Keratinocyte (primary cell): ENCODE results near the gene NAP1L4. TPM values are rescaled to one million over a fixed set of nuclear protein-coding genes. Genes with fewer than 3 reads are reported as not detected.
A peak's percentile ranks its signal among the peaks of the same experiment; 100 is the strongest.

Source experiments
- DNase-seq: peaks from one replicate; pipeline ENCODE4 v3.0.0-alpha.2; 2011; ENCODE audit warnings: low read depth, missing footprints, low spot score
- FAIRE-seq: peaks from 2 replicates; lab custom pipeline; 2011; peaks lifted over from hg19 to GRCh38; lab: Jason Lieb, UNC
- H2AFZ ChIP-seq: 2 replicates; pipeline ENCODE4 v1.6.0; 2012; ENCODE audit warnings: low read length, control low read depth, inconsistent platforms; ENCODE audit not compliant: control insufficient read depth
- H3K27ac ChIP-seq: 2 replicates; pipeline ENCODE4 v1.5.1; 2011; ENCODE audit warnings: low read length; ENCODE audit not compliant: control insufficient read depth, insufficient read depth
- H3K27me3 ChIP-seq: 3 replicates; pipeline ENCODE4 v1.6.0; 2011; ENCODE audit warnings: low read length; ENCODE audit not compliant: control insufficient read depth, insufficient read depth; ENCODE audit errors: extremely low read depth
- H3K36me3 ChIP-seq, 2 experiments: 2 replicates in 1 of 2; 3 replicates in 1 of 2; pipeline ENCODE4 v1.5.1; 2011; ENCODE audit warnings: low read length in 2 of 2, mild to moderate bottlenecking in 1 of 2; ENCODE audit not compliant: control insufficient read depth in 2 of 2, insufficient read depth in 2 of 2; ENCODE audit errors: extremely low read depth in 1 of 2
- H3K4me1 ChIP-seq: 3 replicates; pipeline ENCODE4 v1.5.1; 2011; ENCODE audit warnings: low read length; ENCODE audit not compliant: control insufficient read depth, insufficient read depth; ENCODE audit errors: extremely low read depth
- H3K4me2 ChIP-seq: 3 replicates; pipeline ENCODE4 v1.6.0; 2011; ENCODE audit warnings: low read depth, low read length; ENCODE audit not compliant: control insufficient read depth, insufficient read depth; ENCODE audit errors: extremely low read depth
- H3K4me3 ChIP-seq, 3 experiments: fragments of 200-600 bp in 1 of 3; sonication (generic) in 1 of 3; 2 replicates in 2 of 3; 3 replicates in 1 of 3; pipeline ENCODE4 v1.5.1; 2011 to 2016; ENCODE audit warnings: low read length in 3 of 3, mild to moderate bottlenecking in 3 of 3, control low read depth in 2 of 3, inconsistent platforms in 1 of 3, low read depth in 1 of 3, mixed read lengths in 1 of 3, mixed run types in 1 of 3, moderate library complexity in 1 of 3; ENCODE audit not compliant: control insufficient read depth in 2 of 3, insufficient read depth in 2 of 3; ENCODE audit errors: extremely low read depth in 1 of 3
- H3K79me2 ChIP-seq: 2 replicates; pipeline ENCODE4 v1.6.0; 2012; ENCODE audit warnings: low read length; ENCODE audit not compliant: control insufficient read depth, insufficient read depth
- H3K9ac ChIP-seq: 3 replicates; pipeline ENCODE4 v1.6.0; 2011; ENCODE audit warnings: low read length; ENCODE audit not compliant: control insufficient read depth, insufficient read depth; ENCODE audit errors: extremely low read depth
- H3K9me1 ChIP-seq: 3 replicates; pipeline ENCODE4 v1.6.0; 2011; ENCODE audit warnings: low read length; ENCODE audit not compliant: control insufficient read depth, insufficient read depth; ENCODE audit errors: extremely low read depth
- H3K9me3 ChIP-seq: 2 replicates; pipeline ENCODE4 v1.5.1; 2012; ENCODE audit warnings: low read depth, low read length; ENCODE audit not compliant: control insufficient read depth
- H4K20me1 ChIP-seq: 3 replicates; pipeline ENCODE4 v1.6.0; 2011; ENCODE audit warnings: low read length; ENCODE audit not compliant: control insufficient read depth, insufficient read depth; ENCODE audit errors: extremely low read depth
- CTCF ChIP-seq, 3 experiments: IDR thresholded peaks in 1 of 3; conservative IDR thresholded peaks in 1 of 3; optimal IDR thresholded peaks in 1 of 3; 2 replicates in 2 of 3; 3 replicates in 1 of 3; pipeline versions ENCODE3 to v1.5.1; 2011; ENCODE audit warnings: low read length in 3 of 3, mild to moderate bottlenecking in 3 of 3, moderate library complexity in 2 of 3, control low read depth in 1 of 3, inconsistent platforms in 1 of 3; ENCODE audit not compliant: insufficient read depth in 2 of 3; ENCODE audit errors: extremely low read depth in 1 of 3
- EZH2 ChIP-seq: IDR thresholded peaks from one replicate; pipeline ENCODE4 v1.6.1; 2012; ENCODE audit warnings: inconsistent platforms, mild to moderate bottlenecking, low read length, moderate library complexity
- dilution Hi-C: fragments of 300-500 bp; cut with MboI; formaldehyde crosslinking; loops from one replicate; pipeline ENCODE4 v1.7.0; 2020; ENCODE audit warnings: low sequenced_read_pairs; ENCODE audit not compliant: extremely low pct_ligation_motif_present
- polyA plus RNA-seq, 5 experiments: library from polyadenylated mRNA; depleted of rRNA in 3 of 5; stranded (reverse) in 3 of 5; stranded (forward) in 1 of 5; unstranded in 1 of 5; fragments of >200 nt; gene quantifications; 1 replicate in 1 of 5; 2 replicates in 3 of 5; 3 replicates in 1 of 5; pipeline versions ENCODE4 v1.2.1 to v1.2.3, GENCODE V29; 2011 to 2012; ENCODE audit warnings: missing spikeins in 2 of 5, low read depth in 1 of 5, low replicate concordance in 1 of 5

The NAP1L4 gene
- polyA plus RNA-seq, 1 donor (not counting 4 experiments of a cell fraction or from before 2014, with no cell fraction given): 136 TPM

GRCh38 chr11:2981130-2981529 lies 11.0 kb downstream of the NAP1L4 start:
- Histone ChIP-seq H3K9me1 (peaks cover 6% of the 10 kb centered on the region), H3K36me3 (peaks cover 12 to 29% of the 10 kb centered on the region in 2 experiments), H3K4me2 (peak overlapping the region; percentile 10), H3K4me1 (peaks cover 33% of the 10 kb centered on the region), H4K20me1 (peaks cover 25% of the 10 kb centered on the region), H3K27me3 (no peaks in the 10 kb centered on the region), H3K4me3 (no peak overlapping the region), H3K27ac (peak overlapping the region; percentile 47), H3K9ac (no peak overlapping the region), H3K9me3 (no peaks in the 10 kb centered on the region), H3K79me2 (peaks cover 93% of the 10 kb centered on the region), H2AFZ (no peak overlapping the region)
- TF ChIP-seq CTCF (optimal IDR thresholded peaks at IDR 0.05 in 1 of 3, IDR thresholded peaks at IDR 0.05 in 1 of 3, conservative IDR thresholded peaks at IDR 0.05 in 1 of 3; ENCODE audit: extremely low read depth in 1 of 3, insufficient read depth in 2 of 3, low read length in 3 of 3): no peak
- no peak for TF ChIP-seq EZH2
- no peak for DNase-seq
- no peak for FAIRE-seq
- dilution Hi-C loops: no loop called here

DNA sequence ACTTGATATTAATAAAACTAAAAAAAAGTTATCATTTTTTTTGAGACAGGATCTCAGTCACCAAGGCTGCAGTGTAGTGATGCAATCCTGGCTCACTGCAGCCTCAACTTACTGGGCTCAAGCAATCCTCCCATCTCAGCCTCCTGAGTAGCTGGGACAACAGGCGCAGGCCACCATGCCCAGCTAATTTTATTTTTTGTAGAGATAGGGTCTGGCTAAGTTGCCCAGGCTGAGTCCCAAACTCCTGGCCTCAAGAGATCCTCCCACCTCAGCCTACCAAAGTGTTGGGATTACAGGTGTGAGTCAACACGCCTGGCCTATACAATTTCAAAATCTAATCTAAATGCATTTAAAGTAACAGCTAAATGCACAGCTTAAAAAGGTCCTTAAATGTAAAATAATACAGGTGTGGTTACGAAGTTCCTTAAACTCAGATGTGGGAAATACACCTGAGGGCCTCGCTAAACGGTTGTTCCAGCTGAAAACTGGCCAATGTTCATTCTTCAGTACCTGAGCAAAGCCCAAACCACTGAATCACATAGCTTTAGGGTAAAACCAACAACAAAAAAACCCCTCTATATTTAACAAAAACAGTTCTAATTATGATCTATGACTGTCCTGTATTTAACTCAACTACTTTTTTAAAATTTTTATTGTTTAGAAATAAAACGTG lies 11.8 kb downstream of the NAP1L4 start:
- H3K9me3 ChIP-seq: no peaks in the 10 kb centered on the region
- DNase-seq (peak; percentile 32), FAIRE-seq (peak; percentile 5)
- peak overlapping the region; percentile 15 for H3K9ac ChIP-seq
- H3K4me2 ChIP-seq: peak overlapping the region; percentile 30
- H3K36me3 ChIP-seq: peaks cover 14 to 36% of the 10 kb centered on the region in 2 experiments
- H3K9me1 ChIP-seq: peaks cover 6% of the 10 kb centered on the region
- H2AFZ ChIP-seq: no peak overlapping the region
- dilution Hi-C loops: no loop called here
- H3K79me2 ChIP-seq: peaks cover 92% of the 10 kb centered on the region
- peaks cover 25% of the 10 kb centered on the region for H4K20me1 ChIP-seq
- no peak overlapping the region for H3K4me3 ChIP-seq
- H3K27ac ChIP-seq: peak overlapping the region; percentile 31
- no peak for TF ChIP-seq CTCF (optimal IDR thresholded peaks at IDR 0.05 in 1 of 3, IDR thresholded peaks at IDR 0.05 in 1 of 3, conservative IDR thresholded peaks at IDR 0.05 in 1 of 3; ENCODE audit: extremely low read depth in 1 of 3, insufficient read depth in 2 of 3, low read length in 3 of 3)
- H3K4me1 ChIP-seq: peaks cover 33% of the 10 kb centered on the region
- no peaks in the 10 kb centered on the region for H3K27me3 ChIP-seq
